ENCODE measurements around the gene ESYT1. TPM values are rescaled to one million over a fixed set of nuclear protein-coding genes. Genes with fewer than 3 reads are reported as not detected.

ESYT1 gene
- total RNA-seq, 2 donors from 2014 or later, result 66.8 to 167 TPM

- no peak for DNase-seq (ENCODE audit: low spot score)
- Histone ChIP-seq H3K27me3 (replicated peaks; ENCODE audit: insufficient read depth) (no peaks in the 10 kb centered on the region), H3K4me3 (no peak overlapping the region), H3K9me3 (no peaks in the 10 kb centered on the region), H3K27ac (no peak overlapping the region), H3K4me1 (replicated peaks) (no peaks in the 10 kb centered on the region), H3K36me3 (peaks cover 14 to 19% of the 10 kb centered on the region in 2 donors)
- intact Hi-C loops (cut with DNase I), result no loop called here
- 32% methylated on average over 2 of the region's 2 CpGs for WGBS
- TF ChIP-seq, protein P1, sequence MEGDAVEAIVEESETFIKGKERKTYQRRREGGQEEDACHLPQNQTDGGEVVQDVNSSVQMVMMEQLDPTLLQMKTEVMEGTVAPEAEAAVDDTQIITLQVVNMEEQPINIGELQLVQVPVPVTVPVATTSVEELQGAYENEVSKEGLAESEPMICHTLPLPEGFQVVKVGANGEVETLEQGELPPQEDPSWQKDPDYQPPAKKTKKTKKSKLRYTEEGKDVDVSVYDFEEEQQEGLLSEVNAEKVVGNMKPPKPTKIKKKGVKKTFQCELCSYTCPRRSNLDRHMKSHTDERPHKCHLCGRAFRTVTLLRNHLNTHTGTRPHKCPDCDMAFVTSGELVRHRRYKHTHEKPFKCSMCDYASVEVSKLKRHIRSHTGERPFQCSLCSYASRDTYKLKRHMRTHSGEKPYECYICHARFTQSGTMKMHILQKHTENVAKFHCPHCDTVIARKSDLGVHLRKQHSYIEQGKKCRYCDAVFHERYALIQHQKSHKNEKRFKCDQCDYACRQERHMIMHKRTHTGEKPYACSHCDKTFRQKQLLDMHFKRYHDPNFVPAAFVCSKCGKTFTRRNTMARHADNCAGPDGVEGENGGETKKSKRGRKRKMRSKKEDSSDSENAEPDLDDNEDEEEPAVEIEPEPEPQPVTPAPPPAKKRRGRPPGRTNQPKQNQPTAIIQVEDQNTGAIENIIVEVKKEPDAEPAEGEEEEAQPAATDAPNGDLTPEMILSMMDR (IDR thresholded peaks at IDR 0.05), result no peak
- TF ChIP-seq POLR2AphosphoS5 (IDR thresholded peaks at IDR 0.05) (no peak), POLR2A (IDR thresholded peaks at IDR 0.05) (no peak)
Observed at GRCh38 chr12:56186957-56187356, 58.9 kb downstream of the ESYT1 start.

GRCh38 chr12:56188131-56188777 lies 60.2 kb downstream of the ESYT1 start:
- no peak for DNase-seq (ENCODE audit: low spot score)
- Histone ChIP-seq H3K36me3 (peaks cover 14% of the 10 kb centered on the region in 2 donors), H3K27ac (peak overlapping the region; percentile 96 to 98), H3K4me1 (replicated peaks) (no peaks in the 10 kb centered on the region), H3K4me3 (peak overlapping the region; percentile 82 to 85), H3K27me3 (replicated peaks; ENCODE audit: insufficient read depth) (no peaks in the 10 kb centered on the region), H3K9me3 (no peaks in the 10 kb centered on the region)
- TF ChIP-seq POLR2AphosphoS5 (IDR thresholded peaks at IDR 0.05) (no peak), POLR2A (IDR thresholded peaks at IDR 0.05) (no peak)
- TF ChIP-seq, protein P1 (IDR thresholded peaks at IDR 0.05), result no peak
- intact Hi-C loops (cut with DNase I), result loop anchor here (2.0 kb wide), 1 partner anchor 61 kb away; no protein-coding TSS in a partner anchor
- 9% methylated on average over 10 of the region's 10 CpGs for WGBS

DNA sequence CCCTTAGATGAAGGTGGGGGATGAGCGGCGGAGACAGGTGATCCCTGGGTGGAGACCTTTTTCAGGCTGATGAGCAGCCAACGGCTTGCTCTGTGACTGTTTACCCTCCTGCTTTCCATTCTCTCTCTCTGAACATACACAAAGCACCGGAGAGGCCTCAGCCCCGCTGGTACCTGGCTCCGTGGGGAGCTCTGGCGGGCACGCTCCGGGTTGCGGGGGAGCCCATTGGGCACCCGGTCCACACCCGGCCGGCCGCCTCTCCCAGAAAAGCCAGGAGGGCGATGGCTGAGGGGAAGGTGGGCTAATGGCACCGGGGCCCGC lies 60.7 kb downstream of the ESYT1 start:
- DNase-seq (ENCODE audit: low spot score), result peak; percentile 13
- Histone ChIP-seq H3K9me3 (no peaks in the 10 kb centered on the region), H3K27ac (peak overlapping the region; percentile 96 to 98), H3K4me1 (replicated peaks) (no peaks in the 10 kb centered on the region), H3K4me3 (peak overlapping the region; percentile 82 to 85), H3K27me3 (replicated peaks; ENCODE audit: insufficient read depth) (no peaks in the 10 kb centered on the region), H3K36me3 (peaks cover 10 to 14% of the 10 kb centered on the region in 2 donors)
- WGBS, result 1% methylated on average over 17 of the region's 17 CpGs
- intact Hi-C loops (cut with DNase I), result loop anchor here (2.0 kb wide), 1 partner anchor 62 kb away; no protein-coding TSS in a partner anchor
- TF ChIP-seq POLR2AphosphoS5 (IDR thresholded peaks at IDR 0.05) (no peak), POLR2A (IDR thresholded peaks at IDR 0.05) (no peak)
- TF ChIP-seq, protein P1 (IDR thresholded peaks at IDR 0.05), result no peak

GRCh38 chr12:56189099-56189917 lies 61.2 kb downstream of the ESYT1 start, which contains the start of gene SMARCC2:
SMARCC2 (minus strand) TSS chr12:56189483; CDS start chr12:56189461, 22 bp downstream.
- DNase-seq (ENCODE audit: low spot score), result peak; percentile 87
- Histone ChIP-seq H3K9me3 (no peaks in the 10 kb centered on the region), H3K27me3 (replicated peaks; ENCODE audit: insufficient read depth) (no peaks in the 10 kb centered on the region), H3K27ac (peak within 1 kb of the TSS; percentile 96 to 98), H3K4me3 (peak within 1 kb of the TSS; percentile 82 to 85), H3K4me1 (replicated peaks) (no peaks in the 10 kb centered on the region), H3K36me3 (peaks cover 4 to 9% of the 10 kb centered on the region in 2 donors)
- intact Hi-C loops (cut with DNase I), result loop anchor here (2.0 kb wide), 1 partner anchor 63 kb away; no protein-coding TSS in a partner anchor
- TF ChIP-seq POLR2A (IDR thresholded peaks at IDR 0.05) (peak; percentile 3), POLR2AphosphoS5 (IDR thresholded peaks at IDR 0.05) (no peak)
- TF ChIP-seq, protein P1 (IDR thresholded peaks at IDR 0.05), result peak; percentile 69 to 94 (median 88)
- WGBS, result under 1% methylated on average over 60 of the region's 93 CpGs
